Measurements from ENCODE around the gene PRDM5.

The PRDM5 gene

GRCh38 chr4:120733054-120733453 lies 189.5 kb downstream of the PRDM5 start:
- TF ChIP-seq POU2F2 (IDR thresholded peaks at IDR 0.05; ENCODE audit: low read depth, low read length) (no peak), POLR2AphosphoS5 (IDR thresholded peaks at IDR 0.05; ENCODE audit: low read depth, low read length) (no peak), SPI1 (IDR thresholded peaks at IDR 0.05; ENCODE audit: low read depth, low read length) (no peak), PAX5 (IDR thresholded peaks at IDR 0.05; ENCODE audit: insufficient read depth, low read length, severe bottlenecking) (no peak), TAF1 (IDR thresholded peaks at IDR 0.05; ENCODE audit: low read depth, low read length) (no peak), POLR2A (IDR thresholded peaks at IDR 0.05; ENCODE audit: low read depth, low read length) (no peak)
- DNase-seq (ENCODE audit: insufficient read length, low spot score) (no peak), FAIRE-seq (no peak)

- no peak for FAIRE-seq
- TF ChIP-seq SPI1 (IDR thresholded peaks at IDR 0.05; ENCODE audit: low read depth, low read length) (no peak), POLR2AphosphoS5 (IDR thresholded peaks at IDR 0.05; ENCODE audit: low read depth, low read length) (no peak), POU2F2 (IDR thresholded peaks at IDR 0.05; ENCODE audit: low read depth, low read length) (no peak), PAX5 (IDR thresholded peaks at IDR 0.05; ENCODE audit: insufficient read depth, low read length, severe bottlenecking) (no peak), TAF1 (IDR thresholded peaks at IDR 0.05; ENCODE audit: low read depth, low read length) (no peak), POLR2A (IDR thresholded peaks at IDR 0.05; ENCODE audit: low read depth, low read length) (no peak)
- DNase-seq (ENCODE audit: insufficient read length, low spot score): no peak
These were observed 191.0 kb downstream of the PRDM5 start for GRCh38 chr4:120731561-120731960.

- DNase-seq (ENCODE audit: insufficient read length, low spot score) (no peak), FAIRE-seq (no peak)
- TF ChIP-seq POU2F2 (IDR thresholded peaks at IDR 0.05; ENCODE audit: low read depth, low read length) (no peak), POLR2A (IDR thresholded peaks at IDR 0.05; ENCODE audit: low read depth, low read length) (no peak), PAX5 (IDR thresholded peaks at IDR 0.05; ENCODE audit: insufficient read depth, low read length, severe bottlenecking) (no peak)
These were observed 191.7 kb downstream of the PRDM5 start for GRCh38 chr4:120730777-120731320.

- TF ChIP-seq PAX5 (IDR thresholded peaks at IDR 0.05; ENCODE audit: insufficient read depth, low read length, severe bottlenecking) (no peak), POLR2AphosphoS5 (IDR thresholded peaks at IDR 0.05; ENCODE audit: low read depth, low read length) (no peak), POU2F2 (IDR thresholded peaks at IDR 0.05; ENCODE audit: low read depth, low read length) (no peak), SPI1 (IDR thresholded peaks at IDR 0.05; ENCODE audit: low read depth, low read length) (no peak), TAF1 (IDR thresholded peaks at IDR 0.05; ENCODE audit: low read depth, low read length) (no peak), POLR2A (IDR thresholded peaks at IDR 0.05; ENCODE audit: low read depth, low read length) (no peak)
- FAIRE-seq (no peak), DNase-seq (ENCODE audit: insufficient read length, low spot score) (no peak)
These were observed 193.4 kb downstream of the PRDM5 start for GRCh38 chr4:120728892-120729675.

- DNase-seq (ENCODE audit: insufficient read length, low spot score) (no peak), FAIRE-seq (no peak)
- TF ChIP-seq TAF1 (IDR thresholded peaks at IDR 0.05; ENCODE audit: low read depth, low read length): no peak
- TF ChIP-seq POLR2A (IDR thresholded peaks at IDR 0.05; ENCODE audit: low read depth, low read length): no peak
- no peak for TF ChIP-seq POU2F2 (IDR thresholded peaks at IDR 0.05; ENCODE audit: low read depth, low read length)
- TF ChIP-seq POLR2AphosphoS5 (IDR thresholded peaks at IDR 0.05; ENCODE audit: low read depth, low read length): no peak
- TF ChIP-seq PAX5 (IDR thresholded peaks at IDR 0.05; ENCODE audit: insufficient read depth, low read length, severe bottlenecking): no peak
- TF ChIP-seq SPI1 (IDR thresholded peaks at IDR 0.05; ENCODE audit: low read depth, low read length): no peak
These were observed 196.6 kb downstream of the PRDM5 start for GRCh38 chr4:120725639-120726580.

- no peak for DNase-seq (ENCODE audit: insufficient read length, low spot score)
- FAIRE-seq: no peak
- TF ChIP-seq POLR2AphosphoS5 (IDR thresholded peaks at IDR 0.05; ENCODE audit: low read depth, low read length) (no peak), POU2F2 (IDR thresholded peaks at IDR 0.05; ENCODE audit: low read depth, low read length) (no peak), PAX5 (IDR thresholded peaks at IDR 0.05; ENCODE audit: insufficient read depth, low read length, severe bottlenecking) (no peak)
These were observed 197.9 kb downstream of the PRDM5 start for GRCh38 chr4:120724656-120725055.

- FAIRE-seq: no peak
- DNase-seq (ENCODE audit: insufficient read length, low spot score): no peak
- no peak for TF ChIP-seq POLR2AphosphoS5 (IDR thresholded peaks at IDR 0.05; ENCODE audit: low read depth, low read length)
- no peak for TF ChIP-seq SPI1 (IDR thresholded peaks at IDR 0.05; ENCODE audit: low read depth, low read length)
- TF ChIP-seq POU2F2 (IDR thresholded peaks at IDR 0.05; ENCODE audit: low read depth, low read length): no peak
- TF ChIP-seq POLR2A (IDR thresholded peaks at IDR 0.05; ENCODE audit: low read depth, low read length): no peak
- TF ChIP-seq PAX5 (IDR thresholded peaks at IDR 0.05; ENCODE audit: insufficient read depth, low read length, severe bottlenecking): no peak
- TF ChIP-seq TAF1 (IDR thresholded peaks at IDR 0.05; ENCODE audit: low read depth, low read length): no peak
These were observed 198.5 kb downstream of the PRDM5 start for GRCh38 chr4:120723986-120724385.

GRCh38 chr4:120723105-120723504 lies 199.4 kb downstream of the PRDM5 start:
- TF ChIP-seq POLR2AphosphoS5 (IDR thresholded peaks at IDR 0.05; ENCODE audit: low read depth, low read length) (no peak), PAX5 (IDR thresholded peaks at IDR 0.05; ENCODE audit: insufficient read depth, low read length, severe bottlenecking) (no peak), POLR2A (IDR thresholded peaks at IDR 0.05; ENCODE audit: low read depth, low read length) (no peak), POU2F2 (IDR thresholded peaks at IDR 0.05; ENCODE audit: low read depth, low read length) (no peak), TAF1 (IDR thresholded peaks at IDR 0.05; ENCODE audit: low read depth, low read length) (no peak), SPI1 (IDR thresholded peaks at IDR 0.05; ENCODE audit: low read depth, low read length) (no peak)
- FAIRE-seq (no peak), DNase-seq (ENCODE audit: insufficient read length, low spot score) (no peak)

GRCh38 chr4:120722655-120723054 lies 199.9 kb downstream of the PRDM5 start:
- FAIRE-seq (no peak), DNase-seq (ENCODE audit: insufficient read length, low spot score) (no peak)
- no peak for TF ChIP-seq SPI1 (IDR thresholded peaks at IDR 0.05; ENCODE audit: low read depth, low read length)
- TF ChIP-seq TAF1 (IDR thresholded peaks at IDR 0.05; ENCODE audit: low read depth, low read length): no peak
- no peak for TF ChIP-seq POU2F2 (IDR thresholded peaks at IDR 0.05; ENCODE audit: low read depth, low read length)
- no peak for TF ChIP-seq POLR2A (IDR thresholded peaks at IDR 0.05; ENCODE audit: low read depth, low read length)
- no peak for TF ChIP-seq PAX5 (IDR thresholded peaks at IDR 0.05; ENCODE audit: insufficient read depth, low read length, severe bottlenecking)

Measured in GM12891 (cell line).